HG02571 (cell line): Measurements from ENCODE around the gene PRR7.

Source experiments
- ATAC-seq: cut with Tn5 transposase; IDR thresholded peaks from one replicate; pipeline ENCODE4 v1.9.1; 2021; ENCODE audit warnings: mild to moderate bottlenecking, moderate library complexity; ENCODE audit not compliant: unreplicated experiment

Gene PRR7

DNA sequence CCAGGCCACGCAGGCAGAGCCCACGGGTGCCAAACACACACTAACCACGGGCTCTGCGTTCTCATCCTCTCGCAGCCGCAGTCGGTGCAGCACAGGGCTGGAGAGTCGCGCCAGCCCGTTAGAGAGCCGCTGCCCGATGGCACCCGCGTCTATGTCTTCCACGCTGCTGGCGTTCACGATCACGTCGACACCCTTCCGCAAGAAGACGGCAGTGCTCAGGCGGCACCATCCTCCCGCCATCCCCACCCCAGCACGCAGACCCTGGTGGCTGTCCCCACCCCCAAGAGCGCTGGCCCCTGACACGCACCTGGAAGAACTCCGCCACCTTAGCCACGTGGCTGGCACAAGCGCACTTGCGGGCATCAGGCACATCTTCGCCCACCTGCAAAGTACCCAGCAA is 20.8 kb downstream of the PRR7 start:
- ATAC-seq, result no peak

DNA sequence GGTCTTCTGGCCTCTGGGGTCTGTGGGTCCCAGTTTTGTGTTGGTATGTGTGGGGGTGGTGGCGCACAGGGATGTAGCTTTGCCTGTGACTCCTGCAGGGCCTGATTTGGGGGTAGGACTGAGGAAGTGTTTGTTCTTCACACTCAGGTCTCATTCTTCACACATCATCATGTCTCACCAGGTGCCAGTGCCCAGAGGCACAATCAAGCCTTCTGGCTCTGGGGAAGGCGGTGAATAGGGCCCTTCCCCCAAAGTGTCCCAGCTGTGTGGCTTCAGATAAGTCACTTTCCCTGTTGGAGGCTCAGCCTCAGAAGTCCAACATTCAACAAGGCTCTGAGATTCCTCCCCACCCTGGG is 21.7 kb downstream of the PRR7 start:
- no peak for ATAC-seq

DNA sequence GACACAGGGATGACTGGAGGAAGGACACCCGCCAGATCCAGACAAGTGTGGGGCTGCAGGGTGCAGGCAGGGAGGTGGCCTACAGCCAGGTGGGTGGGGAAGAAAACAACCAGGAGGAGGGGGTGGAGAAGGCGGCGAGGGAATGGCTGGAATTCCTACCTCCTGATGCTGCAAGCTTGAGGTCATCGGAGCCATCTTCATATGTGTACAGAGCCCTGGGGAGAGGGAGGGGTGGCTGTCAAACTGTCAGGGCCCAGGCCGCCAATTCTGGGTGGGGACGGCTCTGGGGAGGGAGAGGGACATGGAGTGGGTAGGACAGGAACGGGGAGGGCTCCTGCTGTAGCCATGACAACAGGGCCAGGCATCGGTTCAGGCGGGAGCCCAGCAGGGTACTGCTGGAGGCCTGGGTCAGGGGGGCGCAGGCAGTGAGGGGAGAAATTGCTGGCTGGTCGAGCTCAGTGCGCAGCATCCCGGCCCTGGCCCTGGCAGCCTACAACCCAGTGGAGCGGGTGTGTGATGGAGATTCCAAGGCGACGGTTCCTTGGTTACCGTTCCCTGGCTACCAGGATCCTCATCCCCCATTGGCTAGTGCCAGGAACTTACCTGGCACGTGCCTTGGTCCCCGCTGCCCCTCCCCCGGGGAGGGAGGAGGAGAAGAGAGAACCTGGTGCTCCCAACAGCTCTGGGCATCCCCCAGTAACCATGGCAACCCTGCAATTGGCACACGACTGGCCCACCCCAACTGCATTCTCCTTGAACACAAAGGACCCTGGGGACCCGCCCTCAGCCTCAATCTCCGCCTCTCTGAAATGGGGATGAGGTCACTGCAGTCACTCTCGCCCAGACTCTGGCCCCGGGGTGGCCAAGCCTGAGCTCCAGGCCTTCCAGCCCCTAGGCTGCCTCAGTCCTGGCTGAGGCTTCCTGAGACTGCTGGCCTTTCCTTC is 22.3 kb downstream of the PRR7 start:
- no peak for ATAC-seq

DNA sequence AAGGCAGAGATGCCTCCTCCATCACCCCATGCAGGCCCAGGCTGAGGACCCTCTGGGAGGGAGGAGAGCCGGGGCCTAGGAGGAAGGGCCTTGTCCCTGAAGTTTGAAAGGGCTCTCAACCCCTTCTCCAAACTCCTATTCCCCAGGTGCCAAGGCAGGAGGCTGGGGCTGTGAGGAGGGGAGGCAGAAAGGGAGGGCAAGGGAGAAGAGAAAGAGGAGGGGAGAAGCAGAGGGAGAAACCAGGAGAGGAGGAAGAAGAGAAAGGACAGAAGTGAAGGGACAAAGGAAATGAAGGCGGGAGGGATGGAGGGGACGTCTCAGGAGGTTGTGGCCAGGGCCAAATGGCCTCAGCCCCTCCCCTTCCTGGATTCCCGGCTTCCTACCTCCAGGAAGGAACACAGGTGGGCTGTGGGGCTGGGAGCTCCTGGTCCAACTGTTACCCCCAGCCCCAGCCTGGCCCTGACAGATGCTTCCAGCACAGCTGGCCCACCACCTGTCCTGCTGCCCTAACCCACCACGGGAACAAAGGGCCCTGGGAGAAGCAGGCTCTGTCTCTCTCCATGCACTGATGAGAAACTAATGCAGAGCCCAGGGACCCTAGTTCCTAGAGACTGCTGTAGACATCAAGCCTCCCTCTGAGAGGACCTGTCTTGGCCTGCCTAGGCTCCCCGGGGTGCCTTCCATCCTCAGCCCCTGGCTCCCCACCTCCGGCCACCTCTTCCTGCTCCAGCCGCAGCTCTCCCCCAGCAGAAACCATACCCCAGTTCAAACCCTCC is 23.3 kb downstream of the PRR7 start:
- ATAC-seq, result no peak

DNA sequence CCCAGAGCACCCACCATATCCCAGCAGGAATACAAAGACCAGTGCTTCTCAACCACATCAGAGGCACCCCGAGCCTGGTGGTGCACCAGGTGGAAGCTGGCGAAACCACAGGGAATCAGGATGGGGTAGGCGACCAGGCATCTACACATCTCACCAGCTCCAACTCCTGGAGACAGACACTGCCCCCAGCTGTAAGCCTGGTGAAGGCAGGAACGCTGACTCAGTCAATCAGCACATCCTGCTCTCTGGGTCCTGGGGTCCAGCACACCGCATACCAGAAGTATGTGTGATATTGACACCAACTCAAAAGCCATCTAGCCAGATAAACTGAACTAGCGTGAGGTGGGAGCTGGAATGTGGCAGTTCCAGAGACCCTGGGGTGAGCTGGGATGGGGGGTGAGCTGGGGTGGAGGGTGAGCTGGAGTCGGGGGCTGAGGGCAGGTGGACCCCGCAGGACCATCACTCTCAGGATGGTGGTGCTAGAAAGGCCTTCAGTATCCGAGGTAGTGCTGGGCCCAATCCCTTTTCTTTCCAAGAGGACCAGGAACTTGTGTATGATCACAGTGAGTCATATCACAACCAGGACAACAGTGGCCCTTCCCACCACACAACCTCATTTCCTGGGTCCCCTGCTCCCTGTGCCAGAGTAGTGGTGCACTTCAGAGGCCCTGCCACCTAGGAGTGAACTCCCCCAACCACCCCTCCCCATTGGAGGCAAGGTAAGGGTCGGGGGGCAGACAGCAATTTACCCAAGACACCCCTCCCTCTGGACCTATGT is 24.3 kb downstream of the PRR7 start:
- no peak for ATAC-seq

DNA sequence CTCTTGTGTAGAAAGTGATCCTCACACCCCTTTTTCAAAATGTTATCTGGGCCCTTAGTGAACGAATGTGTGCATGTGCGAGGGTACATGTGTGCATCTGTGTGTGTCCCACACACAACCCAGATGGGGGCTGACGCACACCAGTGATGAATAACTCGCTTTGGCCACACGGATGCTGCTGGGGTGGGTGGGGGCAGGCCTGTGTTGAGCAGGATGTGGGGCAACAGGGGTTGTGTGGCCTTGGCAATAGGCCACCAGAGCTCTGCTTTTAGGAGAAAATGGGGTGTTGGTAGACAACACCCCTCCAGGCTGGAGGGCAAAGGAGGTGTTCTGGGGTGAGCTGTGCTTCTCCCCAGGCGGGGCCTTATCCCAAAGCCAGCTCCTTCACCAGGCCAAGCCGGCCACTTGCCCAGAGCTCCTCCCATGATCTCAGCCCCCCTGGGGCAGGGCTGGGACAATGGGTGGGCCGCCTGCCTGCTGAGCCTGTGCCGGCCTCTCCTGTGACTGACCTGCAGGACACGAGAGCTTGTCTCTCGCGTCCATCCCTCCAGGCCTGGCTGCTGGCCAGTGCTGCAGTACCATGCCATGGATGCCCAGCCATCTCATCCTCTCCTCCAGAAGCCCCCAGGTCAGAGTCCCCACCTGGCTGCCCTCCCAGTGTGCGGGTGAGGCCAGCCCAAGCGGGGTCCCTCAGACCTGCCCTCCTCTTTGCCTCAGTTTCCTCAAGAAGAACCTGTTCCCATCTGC is 25.2 kb downstream of the PRR7 start:
- no peak for ATAC-seq

DNA sequence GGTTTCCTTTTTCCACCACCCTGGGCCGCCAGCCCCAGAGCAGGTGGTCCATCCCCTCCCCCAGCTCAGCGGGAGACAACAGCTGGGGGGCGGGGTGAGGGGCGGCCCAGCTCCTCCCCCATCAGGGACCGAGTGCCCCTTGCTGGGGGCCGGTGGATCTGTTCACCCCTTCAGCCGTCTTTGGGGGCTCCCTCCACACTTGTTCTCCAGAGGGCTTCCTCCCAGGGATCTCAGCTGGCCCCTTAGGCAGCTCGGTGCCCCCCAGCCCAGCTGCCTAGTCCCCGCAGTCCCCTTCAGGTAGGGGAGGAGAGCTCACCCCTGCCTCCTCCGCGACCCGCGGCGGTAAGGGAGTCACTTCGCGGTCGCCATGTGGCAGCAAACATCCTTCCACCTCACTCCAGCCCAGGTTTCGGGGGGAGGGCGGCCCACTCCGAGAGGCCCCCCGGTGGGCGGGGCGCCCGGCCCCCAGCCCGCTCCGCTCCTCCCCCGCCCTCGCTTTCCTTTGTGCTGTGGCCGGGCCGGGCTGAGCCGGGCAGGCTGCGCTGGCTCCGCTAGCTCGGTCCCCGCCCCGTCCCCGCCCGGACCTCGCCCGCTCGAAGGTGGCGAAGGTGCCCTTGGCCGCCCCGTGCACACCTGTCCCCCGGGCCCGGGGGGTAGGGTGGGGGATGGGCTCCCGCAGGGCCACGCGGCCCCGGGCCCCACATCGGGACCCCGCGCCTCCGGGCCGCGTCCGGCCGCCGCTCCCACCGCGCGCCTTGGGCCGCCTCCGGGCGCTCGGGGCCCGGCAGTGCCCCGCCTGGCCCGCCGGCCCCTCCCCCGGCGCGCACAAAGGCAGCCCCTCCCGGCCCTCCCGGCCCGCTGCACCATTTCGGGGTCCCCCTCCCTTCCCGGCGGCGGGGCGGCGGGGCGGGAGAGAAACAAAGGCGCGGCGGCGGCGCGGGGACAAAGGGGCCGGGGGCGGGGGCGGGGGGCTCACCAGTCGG is 26.1 kb downstream of the PRR7 start:
- no peak for ATAC-seq

DNA sequence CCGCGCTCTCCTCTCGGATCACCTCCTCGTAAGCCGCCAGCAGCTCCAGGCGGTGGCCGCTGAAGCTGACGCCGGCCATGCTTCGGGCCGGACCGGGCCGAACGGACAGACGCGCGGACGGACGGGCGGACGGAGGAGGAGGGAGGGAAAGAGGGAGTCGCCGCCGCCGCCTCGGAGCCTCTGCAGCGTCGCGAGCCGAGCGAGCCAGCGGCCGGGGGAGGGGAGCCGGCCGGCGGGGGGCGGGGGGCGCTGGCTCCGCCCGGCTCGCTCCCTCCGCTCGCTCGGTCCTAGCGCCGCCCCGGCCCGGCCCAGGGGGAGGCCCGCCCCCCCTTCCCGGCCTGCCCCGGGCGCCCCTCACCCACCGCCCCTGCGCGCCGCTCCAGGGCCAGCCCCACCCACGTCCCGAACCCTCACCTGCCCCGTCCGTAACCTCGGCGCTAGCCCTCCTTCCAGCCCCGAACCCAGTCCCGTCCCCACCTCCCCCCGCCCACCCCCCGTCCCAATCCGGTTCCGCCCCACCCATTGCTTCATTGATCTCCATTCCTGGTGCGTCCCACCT is 26.9 kb downstream of the PRR7 start, which contains the start of gene DBN1:
Gene DBN1, minus strand, starts transcription at position 192 of the 559 bp plus-strand sequence. Its CDS starts 113 bp downstream, at position 79.
- ATAC-seq, result no peak

DNA sequence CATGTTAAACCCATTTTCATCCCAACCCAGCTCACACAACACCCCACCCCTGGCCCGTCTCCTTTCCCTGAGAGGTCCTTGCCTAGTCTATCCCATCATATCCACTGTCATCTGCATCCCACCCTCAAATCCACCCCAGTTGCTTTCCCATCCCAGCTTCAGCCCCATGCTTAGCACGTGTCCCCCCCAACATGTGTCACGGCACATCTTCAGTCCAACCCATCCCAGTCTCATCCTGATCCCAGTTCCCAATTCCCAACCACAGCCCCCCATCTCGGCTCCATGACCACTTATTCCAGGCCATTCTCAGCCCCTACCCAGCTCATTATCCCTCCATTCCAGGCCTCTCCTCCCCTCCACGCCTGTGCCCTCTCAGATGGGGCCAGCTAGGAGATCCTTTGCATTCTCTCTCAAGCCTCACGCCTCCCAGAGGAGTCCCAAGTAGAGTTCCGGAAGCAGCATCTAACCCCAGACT is 27.4 kb downstream of the PRR7 start:
- ATAC-seq, result no peak

DNA sequence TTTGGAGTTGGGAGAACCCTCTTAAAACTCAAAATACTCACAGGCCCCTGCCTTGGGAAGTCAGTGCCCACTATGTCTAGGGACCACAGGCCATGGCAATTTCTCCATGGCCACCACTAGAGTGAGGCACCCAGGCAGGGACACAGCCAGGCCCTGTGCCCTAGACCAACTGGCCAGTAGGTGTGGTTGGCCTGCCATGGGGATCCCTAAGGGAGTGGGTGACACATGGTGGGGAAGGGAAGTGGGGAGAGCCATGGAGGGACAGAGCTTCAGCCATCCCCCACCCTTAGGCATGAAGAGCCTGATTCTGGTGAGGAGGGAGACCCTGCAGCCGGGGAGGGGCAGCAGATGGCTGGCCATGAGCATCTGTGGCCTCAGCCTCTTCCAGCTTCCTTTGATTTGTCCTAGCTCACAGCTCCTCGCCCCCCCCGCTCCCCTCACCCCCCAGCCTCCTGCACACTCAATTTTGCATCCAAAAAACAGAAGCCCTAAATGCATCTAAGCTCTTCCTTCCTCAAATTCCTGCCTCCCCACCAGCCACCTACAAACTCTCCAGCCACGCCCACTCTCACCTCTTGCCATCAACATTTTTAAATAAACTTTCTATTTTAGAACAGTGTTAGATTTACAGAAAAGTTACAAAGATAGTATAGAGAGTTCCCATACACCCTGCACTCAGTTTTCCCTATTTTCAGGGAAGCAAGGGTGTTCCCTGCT is 28.4 kb downstream of the PRR7 start:
- ATAC-seq, result no peak

DNA sequence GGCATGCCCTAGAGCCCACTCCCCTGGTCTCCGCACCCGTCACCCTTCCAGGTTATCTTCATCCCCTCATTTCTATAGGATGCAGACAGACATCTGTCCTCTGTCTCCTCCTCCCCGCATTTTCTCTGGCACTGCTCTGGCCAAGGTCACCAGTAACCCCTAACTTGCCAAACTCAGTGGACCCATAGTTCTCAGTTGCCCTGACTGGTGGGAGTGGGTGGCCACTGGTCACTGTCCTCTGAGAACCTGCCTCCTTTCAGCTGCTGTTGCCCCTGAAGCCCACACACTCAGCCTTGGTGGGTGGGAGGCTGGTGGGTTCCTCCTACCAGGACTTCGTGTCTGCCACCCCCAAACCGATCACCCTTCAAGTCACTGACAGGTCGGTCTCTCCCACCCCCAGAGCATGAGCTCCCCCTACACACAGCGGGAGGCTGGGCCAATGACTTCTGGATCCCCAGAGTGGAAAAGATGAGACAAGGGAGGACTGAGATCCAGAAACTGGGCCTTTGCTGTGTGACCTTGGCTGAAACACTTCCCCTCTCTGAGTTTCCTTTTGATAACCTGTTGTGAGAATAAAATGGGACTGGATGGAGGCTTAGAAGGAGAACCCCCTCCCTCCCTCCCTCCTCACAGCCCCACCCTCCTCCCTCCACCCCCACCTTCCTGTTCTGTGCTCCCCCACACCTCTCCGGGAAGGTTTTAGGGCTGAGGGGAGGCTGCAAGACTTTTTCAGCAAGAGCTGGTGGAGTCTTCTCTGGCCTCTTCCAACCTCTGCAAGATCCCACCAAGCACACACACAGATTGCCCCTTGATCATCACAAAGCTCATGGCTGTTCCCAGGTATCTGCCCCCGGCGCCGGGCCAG is 29.2 kb downstream of the PRR7 start:
- no peak for ATAC-seq

DNA sequence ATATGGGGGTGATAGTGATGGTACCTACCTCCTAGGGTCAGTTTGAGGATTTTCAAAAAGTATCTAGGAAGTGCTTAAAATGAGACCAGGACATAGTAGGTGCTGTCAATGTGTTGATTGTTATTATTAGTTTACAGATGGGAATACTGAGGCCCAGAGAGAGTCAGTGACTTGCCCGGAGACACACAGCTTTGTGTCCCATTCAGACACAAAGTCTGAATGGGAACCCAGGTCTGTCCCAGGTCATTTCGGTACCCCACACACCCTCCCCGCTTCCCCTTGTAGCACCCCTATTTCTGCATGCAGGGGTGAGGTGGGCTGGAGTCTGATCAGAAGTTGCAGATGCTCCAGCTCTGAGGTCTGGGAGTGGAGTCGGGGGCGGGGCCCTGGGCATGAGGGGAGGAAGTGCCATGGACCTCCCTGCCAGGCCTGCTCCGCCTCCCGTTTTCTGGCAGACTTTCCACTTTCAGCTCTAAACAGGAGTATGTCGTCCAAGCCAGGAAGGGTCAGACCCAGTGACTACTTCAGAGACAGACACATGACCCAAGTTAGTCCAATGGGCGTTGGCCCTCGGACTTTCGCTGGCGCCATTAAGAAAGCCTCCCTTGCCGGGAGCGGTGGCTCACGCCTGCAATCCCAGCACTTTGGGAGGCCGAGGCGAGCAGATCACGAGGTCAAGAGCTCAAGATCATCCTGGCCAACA is 30.1 kb downstream of the PRR7 start:
- ATAC-seq, result no peak

DNA sequence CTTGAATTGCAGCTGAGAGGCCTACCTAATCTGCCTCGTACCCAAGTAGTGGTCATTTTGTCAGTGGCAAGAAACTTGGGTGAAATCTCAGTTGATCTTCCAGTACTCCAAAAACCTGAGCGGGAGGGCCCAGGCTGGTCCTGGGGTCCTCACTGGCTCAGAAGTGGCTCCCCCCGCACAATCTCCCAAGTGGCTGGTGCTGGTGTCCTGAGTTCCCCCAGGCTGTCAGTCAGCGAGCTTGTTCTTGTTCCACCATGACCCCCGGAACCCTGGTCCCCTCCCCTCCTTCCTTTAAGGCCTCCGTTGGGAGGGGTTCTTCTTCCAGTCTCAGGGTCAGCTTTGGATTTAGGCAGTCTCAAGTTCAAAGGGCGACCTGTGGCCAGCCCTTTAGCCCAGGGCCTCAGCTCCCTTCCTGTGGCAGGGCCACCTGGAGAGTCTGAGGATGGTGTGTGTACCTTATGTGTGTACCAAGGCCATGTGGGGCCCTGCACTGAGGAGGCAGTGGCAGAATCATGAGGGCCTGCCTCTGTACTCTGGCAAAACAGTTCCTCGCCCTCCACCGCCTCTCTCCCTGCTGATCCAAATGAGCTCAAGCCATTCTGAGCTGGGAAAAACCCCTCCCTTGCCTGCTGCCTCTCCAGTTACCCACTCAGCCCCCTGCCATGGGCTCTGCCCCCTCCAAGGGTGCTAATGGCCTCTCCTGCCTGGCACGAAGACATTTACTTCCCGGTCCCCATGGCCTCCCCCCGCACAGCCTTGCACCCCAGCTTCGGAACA is 31.3 kb downstream of the PRR7 start:
- ATAC-seq, result no peak

DNA sequence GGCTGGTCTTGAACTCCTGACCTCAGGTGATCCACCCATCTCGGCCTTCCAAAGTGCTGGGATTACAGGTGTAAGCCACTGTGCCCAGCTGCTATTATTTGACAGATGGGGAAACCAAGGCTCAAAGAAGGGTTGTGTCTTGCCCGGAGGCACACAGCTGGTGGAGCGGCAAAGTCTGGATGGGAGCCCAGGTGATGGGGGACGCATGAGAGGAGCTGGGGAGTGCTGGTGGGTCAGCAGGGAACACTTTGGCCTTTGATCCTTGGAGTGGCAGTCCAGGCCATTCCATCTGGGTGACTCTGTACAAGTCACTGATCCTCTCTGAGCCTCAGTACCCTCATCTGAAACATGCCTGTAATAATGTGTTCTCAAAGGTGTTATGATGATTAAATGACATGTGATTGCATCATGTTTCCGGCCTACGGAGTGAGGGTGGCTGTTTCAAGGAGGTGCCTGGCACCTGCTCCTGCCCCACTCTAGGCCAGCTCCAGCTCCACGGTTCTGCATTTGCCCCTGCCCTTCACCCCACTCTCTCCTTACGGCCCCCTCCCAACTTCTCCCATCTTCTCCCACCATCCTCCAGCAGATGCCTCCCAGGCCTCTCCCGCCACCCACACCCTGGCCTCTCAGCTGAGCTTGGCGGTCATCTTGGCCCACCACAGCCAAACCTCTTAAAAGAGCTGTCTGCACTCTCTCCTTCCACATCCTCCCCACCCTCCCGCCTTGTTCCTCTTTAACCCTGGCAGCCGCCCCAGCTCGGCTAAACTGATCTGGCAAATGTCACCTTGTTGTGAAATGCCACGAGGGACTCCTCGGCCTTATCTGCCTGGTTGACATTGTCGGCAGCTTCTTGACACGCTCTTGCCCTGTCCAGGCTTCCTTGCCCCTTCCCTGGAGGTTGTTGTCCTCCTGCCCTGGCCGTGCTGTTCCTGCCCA is 32.4 kb downstream of the PRR7 start:
- no peak for ATAC-seq

DNA sequence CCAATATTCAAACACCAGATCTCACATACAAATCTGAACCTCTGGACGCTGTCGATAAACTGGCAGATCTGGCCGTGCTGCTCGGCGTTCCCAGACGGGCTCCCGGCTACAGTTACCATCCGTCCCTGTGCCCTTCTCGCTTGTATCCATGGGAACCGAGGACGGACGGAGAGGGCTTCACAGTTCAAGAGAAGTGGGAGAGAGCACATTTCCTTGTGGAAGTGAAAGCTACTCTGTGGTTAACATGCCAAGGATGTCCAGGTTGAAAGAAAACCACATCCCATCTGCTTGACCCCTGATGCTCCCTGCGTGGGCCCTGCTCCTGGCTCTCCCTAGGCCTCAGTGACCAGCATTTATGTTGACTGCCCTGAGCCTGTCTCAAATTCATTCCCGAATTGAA is 33.2 kb downstream of the PRR7 start:
- no peak for ATAC-seq
